ENCODE measurements around the gene KIR2DL3. TPM values are rescaled to one million over a fixed set of nuclear protein-coding genes. Genes with fewer than 3 reads are reported as not detected.

KIR2DL3 gene
- total and polyA plus RNA-seq, 2 of the 13 experiments (the other 11 are each of a cell fraction or from before 2014, with no cell fraction given): not detected

GRCh38 chr19:54791476-54791875 is 53.2 kb downstream of the KIR2DL3 start:
- Histone ChIP-seq H3K4me3 (replicated peaks in 1 of 3; ENCODE audit: insufficient read depth in 1 of 3, low read depth in 2 of 3, low read length in 3 of 3) (no peak overlapping the region), H2AFZ (ENCODE audit: low read length) (no peak overlapping the region), H3K79me2 (ENCODE audit: insufficient read depth, low read length) (no peaks in the 10 kb centered on the region), H3K9me3 (ENCODE audit: low read length) (no peaks in the 10 kb centered on the region), H3K4me2 (ENCODE audit: low read depth, low read length) (no peak overlapping the region), H3K27ac (ENCODE audit: extremely low read length, insufficient read depth, low read length) (no peak overlapping the region), H3K27me3 (ENCODE audit: control insufficient read depth in 1 of 2, insufficient read depth in 2 of 2, low read length in 2 of 2) (peaks cover 0 to 8% of the 10 kb centered on the region in 2 experiments; a peak in 2 of 5 replicates), H4K20me1 (ENCODE audit: insufficient read depth, low read length) (no peaks in the 10 kb centered on the region), H3K36me3 (replicated peaks in 1 of 2; ENCODE audit: control insufficient read depth in 1 of 2, insufficient read depth in 2 of 2, low read length in 2 of 2) (no peaks in the 10 kb centered on the region), H3K4me1 (ENCODE audit: insufficient read depth, low read length) (no peaks in the 10 kb centered on the region), H3K9ac (ENCODE audit: insufficient read depth, low read depth, low read length) (no peak overlapping the region)
- FAIRE-seq (no peak), DNase-seq (ENCODE audit: low spot score) (no peak), ATAC-seq (no peak)
- BruUV-seq (replicated peaks): no TSS peak
- intact Hi-C loops (cut with micrococcal nuclease; ENCODE audit: unreplicated experiment): no loop called here
- 33% methylated on average over 6 of the region's 6 CpGs for WGBS (ENCODE audit: low lambda C conversion rate)
- ChIA-PET POLR2A (no interaction called here), CTCF (ENCODE audit: low intra/inter-chr PET ratio, low total read pairs) (no interaction called here)
- in situ Hi-C loops (cut with HindIII; ENCODE audit: extremely low pct_ligation_motif_present, low pct_unique_long_range_greater_than_20kb): no loop called here
- TF ChIP-seq BCL3 (CRISPR knock-in tag; IDR thresholded peaks at IDR 0.05) (no peak), IRF9 (CRISPR knock-in tag; IDR thresholded peaks at IDR 0.05; ENCODE audit: borderline replicate concordance) (no peak), ZNF580 (CRISPR knock-in tag; IDR thresholded peaks at IDR 0.05; ENCODE audit: borderline replicate concordance, low read depth) (no peak), ARID2 (CRISPR knock-in tag; IDR thresholded peaks at IDR 0.05; ENCODE audit: borderline replicate concordance) (no peak), ZNF639 (CRISPR knock-in tag; conservative IDR thresholded peaks at IDR 0.05) (no peak), CBX2 (IDR thresholded peaks at IDR 0.05; ENCODE audit: low read depth, low read length) (no peak), CBX2 (CRISPR knock-in tag; IDR thresholded peaks at IDR 0.05; ENCODE audit: low read depth) (no peak), ZNF569 (CRISPR knock-in tag; IDR thresholded peaks at IDR 0.05; ENCODE audit: borderline replicate concordance) (no peak), ASH2L (IDR thresholded peaks at IDR 0.05; ENCODE audit: insufficient read length, low read depth, low read length) (no peak), ZNF274 (CRISPR knock-in tag; IDR thresholded peaks at IDR 0.05) (no peak), SRSF9 (IDR thresholded peaks at IDR 0.05; ENCODE audit: borderline replicate concordance, insufficient read depth, low read depth, low read length, poor library complexity, severe bottlenecking) (no peak), KMT2A (CRISPR knock-in tag; IDR thresholded peaks at IDR 0.05) (no peak), PRPF4 (IDR thresholded peaks at IDR 0.05; ENCODE audit: low read depth, low read length, poor library complexity, severe bottlenecking) (no peak), NFATC3 (CRISPR knock-in tag; IDR thresholded peaks at IDR 0.05) (no peak), MAF1 (CRISPR knock-in tag; IDR thresholded peaks at IDR 0.05; ENCODE audit: borderline replicate concordance) (no peak), PBX3 (CRISPR knock-in tag; IDR thresholded peaks at IDR 0.05; ENCODE audit: borderline replicate concordance) (no peak), RARG (CRISPR knock-in tag; IDR thresholded peaks at IDR 0.05; ENCODE audit: low read depth) (no peak), CSRNP2 (CRISPR knock-in tag; conservative IDR thresholded peaks at IDR 0.05; ENCODE audit: low read depth) (no peak)

Measured in HepG2 (cell line).